ENCODE measurements around the gene HNRNPA1.
"Not testable (repeated sequence)": the region's sequence is repeated elsewhere in the genome, so short reads cannot be mapped to it uniquely, and the experiment has no call there.

HNRNPA1 gene

DNA sequence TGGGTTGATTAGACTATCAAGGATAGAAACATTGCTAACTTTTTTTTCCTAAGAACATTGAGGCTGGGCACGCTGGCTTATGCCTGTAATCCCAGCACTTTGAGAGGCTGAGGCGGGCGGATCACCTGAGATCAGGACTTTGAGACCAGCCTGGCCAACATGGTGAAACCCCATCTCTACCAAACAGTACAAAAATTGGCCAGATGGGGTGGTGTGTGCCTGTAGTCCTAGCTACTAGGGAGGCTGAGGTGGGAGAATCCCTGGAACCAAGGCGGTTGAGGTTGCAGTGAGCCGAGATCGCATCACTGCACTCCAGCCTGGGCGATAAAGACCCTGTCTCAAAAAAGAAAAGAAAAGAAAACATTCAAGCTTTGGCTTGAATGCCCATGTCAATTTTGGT is 31.8 kb downstream of the HNRNPA1 start:
- not testable (repeated sequence) for DNase-seq; H3K27ac ChIP-seq (ENCODE audit: insufficient read depth, low read length, poor library complexity, severe bottlenecking); H3K4me1 ChIP-seq (ENCODE audit: control insufficient read depth, insufficient read depth, low read length, poor library complexity, severe bottlenecking)

DNA sequence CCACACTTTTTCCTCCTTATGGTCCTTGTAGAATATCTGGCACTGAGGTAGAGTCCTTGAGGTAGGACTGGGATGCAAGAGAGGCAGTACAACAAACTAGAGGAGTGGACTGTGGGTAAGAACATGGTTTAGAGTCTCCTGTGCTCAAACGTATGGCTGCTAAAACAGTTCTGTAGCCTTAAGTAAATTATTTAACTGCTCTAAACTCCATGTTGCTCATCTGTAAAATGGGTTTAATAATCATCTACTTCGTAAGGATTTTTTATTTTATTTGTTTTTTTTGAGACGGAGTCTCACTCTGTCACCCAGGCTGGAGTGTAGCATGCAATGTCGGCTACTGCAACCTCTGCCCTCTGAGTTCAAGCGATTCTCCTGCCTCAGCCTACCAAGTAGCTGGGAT is 40.8 kb downstream of the HNRNPA1 start:
- no peak overlapping the region for H3K4me3 ChIP-seq (ENCODE audit: insufficient read depth, low read depth, low read length, poor library complexity, severe bottlenecking)
- no peak for DNase-seq
- no peaks in the 10 kb centered on the region for H3K27me3 ChIP-seq (replicated peaks; ENCODE audit: control insufficient read depth, insufficient read depth, low read length, poor library complexity, severe bottlenecking)
- no peaks in the 10 kb centered on the region for H3K9me3 ChIP-seq (ENCODE audit: control insufficient read depth, low read length)
- no peak overlapping the region for H3K27ac ChIP-seq (ENCODE audit: insufficient read depth, low read length, poor library complexity, severe bottlenecking)
- peaks cover 9% of the 10 kb centered on the region for H3K4me1 ChIP-seq (ENCODE audit: control insufficient read depth, insufficient read depth, low read length, poor library complexity, severe bottlenecking)
- H3K36me3 ChIP-seq (ENCODE audit: control insufficient read depth, insufficient read depth, low read length): no peaks in the 10 kb centered on the region

More for the DNA sequence above, 31.8 kb downstream of the HNRNPA1 start:
- not testable (repeated sequence) for H3K9me3 ChIP-seq (ENCODE audit: control insufficient read depth, low read length); H3K27me3 ChIP-seq (replicated peaks; ENCODE audit: control insufficient read depth, insufficient read depth, low read length, poor library complexity, severe bottlenecking); H3K36me3 ChIP-seq (ENCODE audit: control insufficient read depth, insufficient read depth, low read length); H3K4me3 ChIP-seq (ENCODE audit: insufficient read depth, low read depth, low read length, poor library complexity, severe bottlenecking)

DNA sequence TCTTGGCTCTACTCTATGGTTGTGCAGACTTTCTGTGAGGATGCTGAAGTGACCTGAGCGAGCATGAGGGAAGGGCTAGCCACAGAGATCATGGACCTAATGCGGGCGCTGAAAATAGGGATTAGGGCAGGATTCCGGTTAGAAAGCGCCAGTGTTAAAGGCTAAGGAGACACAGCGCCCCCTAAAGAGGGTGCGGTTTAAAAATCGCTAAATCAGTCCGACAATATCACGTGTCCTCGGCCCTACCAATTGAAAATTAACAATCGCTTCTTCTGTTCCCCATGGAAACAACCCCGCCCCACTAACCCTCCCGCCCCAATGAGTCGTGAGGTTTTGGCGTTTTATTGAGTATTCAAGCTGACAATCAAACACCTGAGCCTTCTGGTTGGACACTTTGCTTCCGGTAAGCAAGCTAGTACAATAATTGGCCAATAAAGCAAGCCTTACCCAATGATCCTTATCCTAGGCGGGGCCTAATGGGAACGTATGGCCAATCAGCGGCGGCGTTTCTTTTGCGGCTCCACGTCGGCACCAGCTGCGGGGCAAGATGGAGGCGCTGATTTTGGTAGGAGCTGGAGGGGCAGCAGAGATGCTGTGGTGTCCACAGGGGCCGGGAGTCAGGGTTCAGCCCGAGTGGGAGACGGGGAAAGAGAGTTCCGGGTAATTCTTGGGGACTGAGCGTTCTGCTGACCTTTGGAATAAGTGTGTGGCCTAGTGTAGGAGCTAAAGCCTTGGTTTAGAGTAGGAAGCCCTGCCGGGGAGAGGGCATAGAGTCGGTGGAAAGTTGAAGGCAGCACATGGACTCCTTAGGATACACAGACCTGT is 44.3 kb downstream of the HNRNPA1 start, which contains the start of gene COPZ1:
COPZ1 (plus strand) TSS at position 515 of the 825 bp plus-strand sequence; CDS start at position 548, 33 bp downstream.
- Histone ChIP-seq H3K9me3 (ENCODE audit: control insufficient read depth, low read length) (no peaks in the 10 kb centered on the region), H3K4me1 (ENCODE audit: control insufficient read depth, insufficient read depth, low read length, poor library complexity, severe bottlenecking) (peaks cover 14% of the 10 kb centered on the region)
- peak; percentile 88 to 94 (median 92) for DNase-seq

DNA sequence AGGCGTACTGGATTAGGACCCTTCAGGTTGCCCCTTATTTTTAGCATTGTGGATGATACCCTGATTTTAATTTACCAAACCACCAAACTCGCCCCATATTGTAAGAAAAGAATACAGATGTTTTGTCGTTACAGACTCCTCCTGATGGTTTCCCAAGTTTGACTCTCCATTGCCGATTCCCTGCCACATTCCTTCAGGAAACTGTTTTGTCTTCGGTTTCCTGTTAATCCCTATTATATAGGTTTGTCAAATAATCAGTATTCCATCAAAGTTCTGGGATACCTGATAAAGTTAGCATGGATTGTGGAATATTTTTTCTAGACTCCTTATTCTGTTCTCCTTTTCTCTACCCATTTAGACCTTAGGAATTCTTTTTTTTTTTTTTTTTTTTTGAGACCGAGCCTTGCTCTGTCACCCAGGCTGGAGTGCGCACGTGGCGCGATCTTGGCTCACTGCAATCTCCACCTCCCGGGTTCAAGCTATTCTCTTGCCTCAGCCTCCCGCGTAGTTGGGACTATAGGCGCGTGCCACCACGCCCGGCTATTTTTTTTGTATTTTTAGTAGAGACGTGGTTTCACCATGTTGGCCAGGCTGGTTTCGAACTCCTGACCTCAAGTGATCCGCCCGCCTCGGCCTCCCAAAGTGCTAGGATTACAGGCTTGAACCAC is 45.0 kb downstream of the HNRNPA1 start:
- H3K27ac ChIP-seq (ENCODE audit: insufficient read depth, low read length, poor library complexity, severe bottlenecking): peak overlapping the region; percentile 79

More for the DNA sequence above, 44.3 kb downstream of the HNRNPA1 start, which contains the start of gene COPZ1:
- Histone ChIP-seq H3K27me3 (replicated peaks; ENCODE audit: control insufficient read depth, insufficient read depth, low read length, poor library complexity, severe bottlenecking) (no peaks in the 10 kb centered on the region), H3K36me3 (ENCODE audit: control insufficient read depth, insufficient read depth, low read length) (no peaks in the 10 kb centered on the region), H3K27ac (ENCODE audit: insufficient read depth, low read length, poor library complexity, severe bottlenecking) (peak within 1 kb of the TSS; percentile 79), H3K4me3 (ENCODE audit: insufficient read depth, low read depth, low read length, poor library complexity, severe bottlenecking) (peak within 1 kb of the TSS; percentile 78)

DNA sequence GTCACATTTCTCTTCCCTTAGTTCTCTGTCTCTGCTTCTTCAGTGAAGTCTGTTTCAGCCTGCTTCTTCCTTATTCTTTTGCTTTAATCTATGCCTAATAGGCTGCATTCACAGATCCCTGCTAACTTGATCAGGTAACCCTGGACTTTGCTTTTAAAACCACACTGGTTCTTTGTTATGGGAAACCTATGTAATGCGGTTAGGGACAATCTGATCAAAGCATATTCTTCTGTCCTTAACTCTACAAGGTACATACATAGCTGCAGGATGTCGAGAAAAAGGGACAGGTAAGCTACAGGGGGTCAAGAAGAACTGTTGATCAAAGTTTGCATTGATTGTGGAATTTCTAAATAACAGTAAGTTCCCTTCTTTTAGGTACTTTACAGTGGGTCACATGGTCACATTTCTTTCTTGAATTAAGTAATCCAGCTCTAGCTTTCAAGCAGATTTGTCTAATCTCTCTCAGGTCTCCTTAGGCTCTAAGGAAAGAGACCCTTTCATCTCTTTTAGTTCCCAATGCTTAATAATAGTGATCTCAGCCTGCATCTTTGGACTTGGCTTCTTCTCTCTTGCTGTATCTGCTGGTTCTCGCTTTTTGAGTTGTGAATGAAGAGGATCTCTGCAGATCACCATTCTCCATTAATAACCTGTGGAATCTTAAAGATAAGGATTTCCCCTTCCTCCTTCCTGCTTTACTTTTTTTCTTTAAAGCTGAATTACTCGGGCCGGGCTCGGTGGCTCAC is 48.2 kb downstream of the HNRNPA1 start:
- no peaks in the 10 kb centered on the region for H3K9me3 ChIP-seq (ENCODE audit: control insufficient read depth, low read length)
- H3K4me1 ChIP-seq (ENCODE audit: control insufficient read depth, insufficient read depth, low read length, poor library complexity, severe bottlenecking): peaks cover 34% of the 10 kb centered on the region
- H3K36me3 ChIP-seq (ENCODE audit: control insufficient read depth, insufficient read depth, low read length): no peaks in the 10 kb centered on the region
- H3K27ac ChIP-seq (ENCODE audit: insufficient read depth, low read length, poor library complexity, severe bottlenecking): no peak overlapping the region
- H3K27me3 ChIP-seq (replicated peaks; ENCODE audit: control insufficient read depth, insufficient read depth, low read length, poor library complexity, severe bottlenecking): no peaks in the 10 kb centered on the region
- no peak overlapping the region for H3K4me3 ChIP-seq (ENCODE audit: insufficient read depth, low read depth, low read length, poor library complexity, severe bottlenecking)
- no peak for DNase-seq

More for the DNA sequence above, 45.0 kb downstream of the HNRNPA1 start:
- not testable (repeated sequence) for H3K36me3 ChIP-seq (ENCODE audit: control insufficient read depth, insufficient read depth, low read length); DNase-seq; H3K27me3 ChIP-seq (replicated peaks; ENCODE audit: control insufficient read depth, insufficient read depth, low read length, poor library complexity, severe bottlenecking); H3K9me3 ChIP-seq (ENCODE audit: control insufficient read depth, low read length)
- Histone ChIP-seq H3K4me3 (ENCODE audit: insufficient read depth, low read depth, low read length, poor library complexity, severe bottlenecking) (peak overlapping the region; percentile 78), H3K4me1 (ENCODE audit: control insufficient read depth, insufficient read depth, low read length, poor library complexity, severe bottlenecking) (peaks cover 18% of the 10 kb centered on the region)

DNA sequence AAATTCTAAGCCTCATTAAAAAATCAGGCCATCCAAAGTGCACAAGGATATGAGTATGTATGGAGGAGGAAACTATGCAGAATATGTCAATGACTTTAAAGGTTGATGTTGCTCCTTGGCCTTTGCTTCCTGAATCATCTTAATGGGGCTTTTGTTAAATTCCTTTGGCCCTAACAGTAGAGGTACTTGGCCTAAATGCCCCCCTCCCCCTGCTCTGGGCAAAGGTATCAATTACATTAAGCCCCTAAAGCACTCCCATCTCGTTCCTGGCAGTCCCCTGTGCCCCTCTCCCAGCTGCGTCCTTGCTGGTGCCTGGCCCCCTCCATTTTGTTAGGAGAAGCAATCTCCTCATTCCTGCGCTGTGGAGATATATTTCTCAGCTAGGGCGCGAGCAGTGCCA is 49.2 kb downstream of the HNRNPA1 start:
- Histone ChIP-seq H3K4me1 (ENCODE audit: control insufficient read depth, insufficient read depth, low read length, poor library complexity, severe bottlenecking) (peaks cover 33% of the 10 kb centered on the region), H3K27ac (ENCODE audit: insufficient read depth, low read length, poor library complexity, severe bottlenecking) (no peak overlapping the region)
- no peak for DNase-seq

DNA sequence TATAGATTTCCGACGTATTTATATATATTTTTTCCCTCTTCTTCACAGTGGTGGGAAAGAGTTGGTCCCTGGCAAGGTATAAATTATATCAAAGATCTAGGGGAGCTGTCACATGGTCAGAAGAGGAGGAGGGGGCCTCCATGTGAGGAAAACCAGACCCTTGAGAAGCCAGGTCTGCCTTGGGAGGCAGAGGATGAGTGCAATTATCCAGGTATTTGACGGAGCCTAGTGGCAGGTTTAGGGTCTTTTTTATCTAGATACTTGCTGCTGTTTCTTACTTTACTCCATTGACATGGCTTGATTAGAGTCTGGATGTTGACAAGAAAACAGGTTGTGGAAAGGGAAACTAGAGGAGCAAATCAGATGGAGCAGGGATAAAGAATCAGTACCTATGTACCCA is 49.9 kb downstream of the HNRNPA1 start:
- no peak for DNase-seq
- H3K27me3 ChIP-seq (replicated peaks; ENCODE audit: control insufficient read depth, insufficient read depth, low read length, poor library complexity, severe bottlenecking): no peaks in the 10 kb centered on the region
- no peak overlapping the region for H3K4me3 ChIP-seq (ENCODE audit: insufficient read depth, low read depth, low read length, poor library complexity, severe bottlenecking)
- no peak overlapping the region for H3K27ac ChIP-seq (ENCODE audit: insufficient read depth, low read length, poor library complexity, severe bottlenecking)
- no peaks in the 10 kb centered on the region for H3K36me3 ChIP-seq (ENCODE audit: control insufficient read depth, insufficient read depth, low read length)
- H3K4me1 ChIP-seq (ENCODE audit: control insufficient read depth, insufficient read depth, low read length, poor library complexity, severe bottlenecking): peaks cover 33% of the 10 kb centered on the region
- H3K9me3 ChIP-seq (ENCODE audit: control insufficient read depth, low read length): no peaks in the 10 kb centered on the region

More for the DNA sequence above, 49.2 kb downstream of the HNRNPA1 start:
- H3K4me3 ChIP-seq (ENCODE audit: insufficient read depth, low read depth, low read length, poor library complexity, severe bottlenecking): no peak overlapping the region
- H3K27me3 ChIP-seq (replicated peaks; ENCODE audit: control insufficient read depth, insufficient read depth, low read length, poor library complexity, severe bottlenecking): no peaks in the 10 kb centered on the region
- no peaks in the 10 kb centered on the region for H3K36me3 ChIP-seq (ENCODE audit: control insufficient read depth, insufficient read depth, low read length)
- H3K9me3 ChIP-seq (ENCODE audit: control insufficient read depth, low read length): no peaks in the 10 kb centered on the region

DNA sequence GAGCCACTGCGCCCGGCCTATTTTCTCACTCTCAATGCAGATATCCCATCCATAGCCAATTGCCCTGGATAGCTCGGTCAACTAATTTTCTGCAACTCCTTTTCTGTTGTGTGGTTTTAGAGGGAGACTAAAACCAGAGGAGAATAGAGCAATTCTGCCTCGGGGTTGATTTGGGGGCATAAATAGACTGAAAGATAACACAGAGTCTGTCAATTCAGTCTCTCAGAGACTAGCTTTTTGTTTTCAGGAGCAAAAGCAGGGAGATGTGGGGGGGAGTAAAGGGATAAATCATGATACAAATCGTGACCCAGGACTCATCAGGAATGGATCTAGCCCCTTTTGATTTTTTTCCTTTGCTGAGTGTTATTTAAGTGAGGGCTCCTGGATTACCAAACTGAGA is 50.9 kb downstream of the HNRNPA1 start:
- Histone ChIP-seq H3K27me3 (replicated peaks; ENCODE audit: control insufficient read depth, insufficient read depth, low read length, poor library complexity, severe bottlenecking) (no peaks in the 10 kb centered on the region), H3K9me3 (ENCODE audit: control insufficient read depth, low read length) (no peaks in the 10 kb centered on the region), H3K36me3 (ENCODE audit: control insufficient read depth, insufficient read depth, low read length) (no peaks in the 10 kb centered on the region), H3K4me3 (ENCODE audit: insufficient read depth, low read depth, low read length, poor library complexity, severe bottlenecking) (no peak overlapping the region), H3K4me1 (ENCODE audit: control insufficient read depth, insufficient read depth, low read length, poor library complexity, severe bottlenecking) (peaks cover 27% of the 10 kb centered on the region), H3K27ac (ENCODE audit: insufficient read depth, low read length, poor library complexity, severe bottlenecking) (no peak overlapping the region)
- no peak for DNase-seq

DNA sequence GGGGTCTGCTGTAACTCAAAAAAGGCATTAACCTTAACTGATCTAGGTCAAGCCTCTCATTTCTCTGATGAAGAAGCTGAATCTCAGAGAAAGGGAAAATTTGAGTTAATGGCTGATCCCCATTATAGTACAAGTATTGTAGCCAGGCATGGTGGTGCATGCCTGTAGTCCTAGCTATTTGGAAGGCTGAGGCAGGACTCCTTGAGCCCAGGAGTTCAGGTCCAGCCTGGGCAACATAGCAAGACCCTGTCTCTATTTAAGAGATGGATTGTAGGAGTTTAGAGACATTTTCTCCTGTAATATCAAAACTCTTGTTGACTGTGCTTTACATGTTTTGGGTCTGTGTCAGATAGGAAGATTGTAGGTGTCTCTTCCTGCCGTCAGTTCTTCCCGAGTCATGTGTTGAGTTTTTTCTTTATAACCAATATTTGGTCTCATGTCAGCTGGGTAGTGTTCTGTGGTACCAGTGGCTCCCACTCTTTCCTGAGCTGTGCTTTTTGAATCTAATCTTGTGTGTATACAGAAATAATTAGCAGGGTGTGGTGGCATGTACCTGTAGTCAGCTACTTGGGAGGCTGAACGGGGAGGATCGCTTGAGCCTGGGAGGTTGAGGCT is 53.0 kb downstream of the HNRNPA1 start:
- Histone ChIP-seq H3K27ac (ENCODE audit: insufficient read depth, low read length, poor library complexity, severe bottlenecking) (no peak overlapping the region), H3K36me3 (ENCODE audit: control insufficient read depth, insufficient read depth, low read length) (no peaks in the 10 kb centered on the region), H3K9me3 (ENCODE audit: control insufficient read depth, low read length) (no peaks in the 10 kb centered on the region), H3K4me3 (ENCODE audit: insufficient read depth, low read depth, low read length, poor library complexity, severe bottlenecking) (no peak overlapping the region), H3K27me3 (replicated peaks; ENCODE audit: control insufficient read depth, insufficient read depth, low read length, poor library complexity, severe bottlenecking) (no peaks in the 10 kb centered on the region), H3K4me1 (ENCODE audit: control insufficient read depth, insufficient read depth, low read length, poor library complexity, severe bottlenecking) (peaks cover 26% of the 10 kb centered on the region)
- no peak for DNase-seq

Measured in effector memory CD4-positive, alpha-beta T cell (primary cell).